Measurements from ENCODE around the gene C8B.

DNA sequence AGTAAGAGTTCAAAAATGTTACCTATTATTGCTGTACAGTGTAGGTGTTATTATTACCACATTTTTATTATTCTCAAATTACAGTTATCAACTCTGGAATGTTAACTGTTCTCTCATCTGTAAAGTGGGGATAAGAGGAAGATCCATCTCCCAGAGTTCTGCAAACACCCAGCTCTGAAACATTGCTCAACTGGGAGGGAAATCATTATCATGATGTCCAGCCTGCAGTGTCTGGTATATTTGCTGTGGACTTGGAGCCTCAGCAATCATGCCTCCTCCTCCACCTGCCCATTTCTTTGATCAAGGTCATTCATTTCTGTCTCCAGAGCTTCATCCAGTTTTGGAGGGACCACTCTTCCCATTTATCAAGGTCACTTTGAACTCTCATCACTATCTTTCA lies 71.8 kb downstream of the C8B start:
- TF ChIP-seq EP300 (IDR thresholded peaks at IDR 0.05; ENCODE audit: borderline replicate concordance) (no peak), CREB1 (IDR thresholded peaks at IDR 0.05; ENCODE audit: low read depth) (no peak), TCF12 (IDR thresholded peaks at IDR 0.05; ENCODE audit: low read depth) (no peak), RAD21 (IDR thresholded peaks at IDR 0.05; ENCODE audit: low read depth) (no peak), FOXM1 (IDR thresholded peaks at IDR 0.05; ENCODE audit: borderline replicate concordance, low read depth) (no peak), EGR1 (IDR thresholded peaks at IDR 0.05) (no peak), TAF1 (IDR thresholded peaks at IDR 0.05; ENCODE audit: low read depth) (no peak), YY1 (IDR thresholded peaks at IDR 0.05; ENCODE audit: low read depth) (no peak), TEAD4 (IDR thresholded peaks at IDR 0.05) (no peak), CEBPB (IDR thresholded peaks at IDR 0.05) (no peak), ZBTB7A (IDR thresholded peaks at IDR 0.05; ENCODE audit: low read depth) (no peak)
- TF ChIP-seq, protein P1, sequence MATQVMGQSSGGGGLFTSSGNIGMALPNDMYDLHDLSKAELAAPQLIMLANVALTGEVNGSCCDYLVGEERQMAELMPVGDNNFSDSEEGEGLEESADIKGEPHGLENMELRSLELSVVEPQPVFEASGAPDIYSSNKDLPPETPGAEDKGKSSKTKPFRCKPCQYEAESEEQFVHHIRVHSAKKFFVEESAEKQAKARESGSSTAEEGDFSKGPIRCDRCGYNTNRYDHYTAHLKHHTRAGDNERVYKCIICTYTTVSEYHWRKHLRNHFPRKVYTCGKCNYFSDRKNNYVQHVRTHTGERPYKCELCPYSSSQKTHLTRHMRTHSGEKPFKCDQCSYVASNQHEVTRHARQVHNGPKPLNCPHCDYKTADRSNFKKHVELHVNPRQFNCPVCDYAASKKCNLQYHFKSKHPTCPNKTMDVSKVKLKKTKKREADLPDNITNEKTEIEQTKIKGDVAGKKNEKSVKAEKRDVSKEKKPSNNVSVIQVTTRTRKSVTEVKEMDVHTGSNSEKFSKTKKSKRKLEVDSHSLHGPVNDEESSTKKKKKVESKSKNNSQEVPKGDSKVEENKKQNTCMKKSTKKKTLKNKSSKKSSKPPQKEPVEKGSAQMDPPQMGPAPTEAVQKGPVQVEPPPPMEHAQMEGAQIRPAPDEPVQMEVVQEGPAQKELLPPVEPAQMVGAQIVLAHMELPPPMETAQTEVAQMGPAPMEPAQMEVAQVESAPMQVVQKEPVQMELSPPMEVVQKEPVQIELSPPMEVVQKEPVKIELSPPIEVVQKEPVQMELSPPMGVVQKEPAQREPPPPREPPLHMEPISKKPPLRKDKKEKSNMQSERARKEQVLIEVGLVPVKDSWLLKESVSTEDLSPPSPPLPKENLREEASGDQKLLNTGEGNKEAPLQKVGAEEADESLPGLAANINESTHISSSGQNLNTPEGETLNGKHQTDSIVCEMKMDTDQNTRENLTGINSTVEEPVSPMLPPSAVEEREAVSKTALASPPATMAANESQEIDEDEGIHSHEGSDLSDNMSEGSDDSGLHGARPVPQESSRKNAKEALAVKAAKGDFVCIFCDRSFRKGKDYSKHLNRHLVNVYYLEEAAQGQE (IDR thresholded peaks at IDR 0.05; ENCODE audit: low read depth) = no peak
- TF ChIP-seq, protein P2, sequence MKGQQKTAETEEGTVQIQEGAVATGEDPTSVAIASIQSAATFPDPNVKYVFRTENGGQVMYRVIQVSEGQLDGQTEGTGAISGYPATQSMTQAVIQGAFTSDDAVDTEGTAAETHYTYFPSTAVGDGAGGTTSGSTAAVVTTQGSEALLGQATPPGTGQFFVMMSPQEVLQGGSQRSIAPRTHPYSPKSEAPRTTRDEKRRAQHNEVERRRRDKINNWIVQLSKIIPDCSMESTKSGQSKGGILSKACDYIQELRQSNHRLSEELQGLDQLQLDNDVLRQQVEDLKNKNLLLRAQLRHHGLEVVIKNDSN (IDR thresholded peaks at IDR 0.05) = no peak
- TF ChIP-seq, protein P3, sequence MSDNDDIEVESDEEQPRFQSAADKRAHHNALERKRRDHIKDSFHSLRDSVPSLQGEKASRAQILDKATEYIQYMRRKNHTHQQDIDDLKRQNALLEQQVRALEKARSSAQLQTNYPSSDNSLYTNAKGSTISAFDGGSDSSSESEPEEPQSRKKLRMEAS (IDR thresholded peaks at IDR 0.05) = no peak

Measured in Ishikawa (cell line).